Activated naive CD4-positive, alpha-beta T cell treated with anti-CD3 and anti-CD28 coated beads, Interleukin-2, amount 10 ng/mL, durations not matched to agents 7 days and 5 days (primary cell): ENCODE data around the gene BRK1.
"Not testable (repeated sequence)": the region's sequence is repeated elsewhere in the genome, so short reads cannot be mapped to it uniquely, and the experiment has no call there.

Experiments
- CTCF ChIA-PET: fragments of 350-600 bp; sonication (Branson Sonifier 250); formaldehyde crosslinking; loops from one replicate; lab custom pipeline; 2021; ENCODE audit warnings: antibody characterized with exemption; lab: Charles Lee
- DNase-seq: peaks from one replicate; pipeline ENCODE4 v3.0.0-alpha.2; 2020
- H3K27ac Mint-ChIP-seq: one replicate; pipeline ENCODE4 v1.8.0; 2021; ENCODE audit warnings: mild to moderate bottlenecking, moderate library complexity, mixed read lengths
- H3K27me3 Mint-ChIP-seq: one replicate; pipeline ENCODE4 v1.8.0; 2021; ENCODE audit warnings: mild to moderate bottlenecking, mixed read lengths
- H3K36me3 Mint-ChIP-seq: one replicate; pipeline ENCODE4 v1.8.0; 2021; ENCODE audit warnings: mixed read lengths
- H3K4me1 Mint-ChIP-seq: one replicate; pipeline ENCODE4 v1.8.0; 2021; ENCODE audit warnings: mixed read lengths
- H3K4me3 Mint-ChIP-seq: one replicate; pipeline ENCODE4 v1.8.0; 2021; ENCODE audit warnings: mild to moderate bottlenecking, moderate library complexity, mixed read lengths
- H3K9me3 Mint-ChIP-seq: one replicate; pipeline ENCODE4 v1.8.0; 2021; ENCODE audit warnings: mixed read lengths

BRK1 gene

GRCh38 chr3:10176150-10176549 is 60.7 kb downstream of the BRK1 start:
- H3K4me1 Mint-ChIP-seq, DNase-seq, H3K27ac Mint-ChIP-seq, H3K4me3 Mint-ChIP-seq, H3K36me3 Mint-ChIP-seq, H3K9me3 Mint-ChIP-seq, CTCF ChIA-PET, H3K27me3 Mint-ChIP-seq: not testable (repeated sequence)
